ENCODE results near the gene MAP1LC3B2. TPM values are rescaled to one million over a fixed set of nuclear protein-coding genes. Genes with fewer than 3 reads are reported as not detected.
A peak's percentile ranks its signal among the peaks of the same experiment; 100 is the strongest.

Gene MAP1LC3B2
- total and polyA plus RNA-seq, 10 of the 15 experiments (the other 5 are each of a cell fraction or from before 2014, with no cell fraction given): 0.23 to 2.7 (median 0.72) TPM; not detected in 3

GRCh38 chr12:116545936-116546335, 13.2 kb upstream of the MAP1LC3B2 start:
- DNase-seq (ENCODE audit: low read depth, low spot score) (no peak), ATAC-seq (no peak), FAIRE-seq (no peak)
- no peak overlapping the region for H3K27ac ChIP-seq (ENCODE audit: control insufficient read depth, insufficient read depth)
- no peaks in the 10 kb centered on the region; the same call in 2 of the 3 replicates for H3K9me3 ChIP-seq (replicated peaks; ENCODE audit: control insufficient read depth, insufficient read depth, low read length)
- no peaks in the 10 kb centered on the region for H4K20me1 ChIP-seq (ENCODE audit: control insufficient read depth, insufficient read depth)
- SMC1A ChIA-PET (ENCODE audit: uncharacterized antibody, unreplicated experiment): interaction anchor here (1.8 kb wide), 1 partner anchor 13 kb away, joined by 9 read pairs; the partner anchor contains the start of gene MAP1LC3B2
- H3K79me2 ChIP-seq (ENCODE audit: control insufficient read depth, insufficient read depth, low read length): no peaks in the 10 kb centered on the region
- BruUV-seq (replicated peaks): no TSS peak
- CTCF ChIA-PET: interaction anchor here (1.0 kb wide), 1 partner anchor 12 kb away, joined by 3 read pairs; no protein-coding TSS in a partner anchor
- in situ Hi-C loops (cut with MboI) (no loop called here), intact Hi-C loops (cut with micrococcal nuclease; ENCODE audit: unreplicated experiment) (no loop called here)
- POLR2A ChIA-PET: interaction anchor here (0.6 to 0.7 kb wide), 2 partner anchors 9 to 124 kb away, joined by 3 to 5 read pairs; no protein-coding TSS in a partner anchor
- no peaks in the 10 kb centered on the region for H3K27me3 ChIP-seq (replicated peaks in 1 of 2; ENCODE audit: control insufficient read depth in 2 of 2, insufficient read depth in 2 of 2, low read length in 1 of 2)
- peaks cover 13% of the 10 kb centered on the region for H3K4me1 ChIP-seq (ENCODE audit: control insufficient read depth, insufficient read depth, low read length)
- no peak overlapping the region for H3K4me2 ChIP-seq (ENCODE audit: control insufficient read depth, insufficient read depth)
- H3K36me3 ChIP-seq (ENCODE audit: control insufficient read depth in 2 of 2, insufficient read depth in 2 of 2, low read length in 1 of 2): no peaks in the 10 kb centered on the region
- TF ChIP-seq GATAD2B (conservative IDR thresholded peaks at IDR 0.05; ENCODE audit: low read depth): no peak
- no peak for TF ChIP-seq CBX3 (IDR thresholded peaks at IDR 0.05; ENCODE audit: borderline replicate concordance, low read depth)
- TF ChIP-seq CREB1 (IDR thresholded peaks at IDR 0.05; ENCODE audit: low read depth): no peak
- TF ChIP-seq BCL11A (IDR thresholded peaks at IDR 0.05; ENCODE audit: low read depth, low read length): no peak
- no peak for TF ChIP-seq BHLHE40 (IDR thresholded peaks at IDR 0.05; ENCODE audit: borderline replicate concordance in 1 of 2, low read depth in 2 of 2, low read length in 1 of 2)
- no peak overlapping the region for H3K4me3 ChIP-seq
- H2AFZ ChIP-seq (ENCODE audit: control insufficient read depth, low read depth, low read length): no peak overlapping the region
- H3K9ac ChIP-seq (ENCODE audit: control insufficient read depth, insufficient read depth, low read length): no peak overlapping the region
- WGBS (ENCODE audit: insufficient coverage, insufficient replicate concordance, low lambda C conversion rate, missing lambda C conversion rate): 64% methylated on average over 6 of the region's 6 CpGs
- RAD21 ChIA-PET (ENCODE audit: unreplicated experiment): no interaction called here

GRCh38 chr12:116547955-116548501, 11.2 kb upstream of the MAP1LC3B2 start:
- FAIRE-seq: peak; percentile 47
- Histone ChIP-seq H3K9me3 (replicated peaks; ENCODE audit: control insufficient read depth, insufficient read depth, low read length) (peaks cover 12% of the 10 kb centered on the region; the same call in 1 of the 3 replicates), H2AFZ (ENCODE audit: control insufficient read depth, low read depth, low read length) (peak overlapping the region; percentile 30), H3K27me3 (replicated peaks in 1 of 2; ENCODE audit: control insufficient read depth in 2 of 2, insufficient read depth in 2 of 2, low read length in 1 of 2) (no peaks in the 10 kb centered on the region), H3K36me3 (ENCODE audit: control insufficient read depth in 2 of 2, insufficient read depth in 2 of 2, low read length in 1 of 2) (no peaks in the 10 kb centered on the region), H3K9ac (ENCODE audit: control insufficient read depth, insufficient read depth, low read length) (no peak overlapping the region), H4K20me1 (ENCODE audit: control insufficient read depth, insufficient read depth) (no peaks in the 10 kb centered on the region), H3K4me3 (no peak overlapping the region), H3K4me1 (ENCODE audit: control insufficient read depth, insufficient read depth, low read length) (peaks cover 13% of the 10 kb centered on the region), H3K27ac (ENCODE audit: control insufficient read depth, insufficient read depth) (no peak overlapping the region), H3K79me2 (ENCODE audit: control insufficient read depth, insufficient read depth, low read length) (no peaks in the 10 kb centered on the region), H3K4me2 (ENCODE audit: control insufficient read depth, insufficient read depth) (peak overlapping the region; percentile 38; the same call in 1 of the 2 replicates)
- BruUV-seq (replicated peaks): no TSS peak
- RAD21 ChIA-PET (ENCODE audit: unreplicated experiment): interaction anchor here (1.2 kb wide), 2 partner anchors 11 to 15 kb away, joined by 3 to 8 read pairs; partner anchors contain the start of gene MAP1LC3B2
- POLR2A ChIA-PET: interaction anchor here (0.9 kb wide), 1 partner anchor 11 kb away, joined by 4 read pairs; the partner anchor contains the start of gene MAP1LC3B2
- no peak for DNase-seq (ENCODE audit: low read depth, low spot score)
- CTCF ChIA-PET: interaction anchor here (1.2 kb wide), 1 partner anchor 10 kb away, joined by 4 read pairs; no protein-coding TSS in a partner anchor
- in situ Hi-C loops (cut with MboI) (no loop called here), intact Hi-C loops (cut with micrococcal nuclease; ENCODE audit: unreplicated experiment) (no loop called here)
- ATAC-seq: peak; percentile 91
- 2% methylated on average over 9 of the region's 10 CpGs for WGBS (ENCODE audit: insufficient coverage, insufficient replicate concordance, low lambda C conversion rate, missing lambda C conversion rate)
- SMC1A ChIA-PET (ENCODE audit: uncharacterized antibody, unreplicated experiment): interaction anchor here (1.5 to 3.3 kb wide), 3 partner anchors 9 to 11 kb away, joined by 3 to 16 read pairs (median 11); partner anchors contain the start of gene MAP1LC3B2
- TF ChIP-seq HDAC6 (IDR thresholded peaks at IDR 0.05; ENCODE audit: unreplicated experiment) (no peak), POLR2AphosphoS2 (IDR thresholded peaks at IDR 0.05; ENCODE audit: low read depth, low read length) (no peak), CBFB (IDR thresholded peaks at IDR 0.05; ENCODE audit: low read depth) (peak; percentile 49; the same call in 1 of the 2 replicates), TCF12 (IDR thresholded peaks at IDR 0.05; ENCODE audit: low read depth, low read length) (peak; percentile 21; the same call in 1 of the 2 replicates), DPF2 (IDR thresholded peaks at IDR 0.05) (no peak; the same call in 1 of the 2 replicates), ZBTB11 (CRISPR knock-in tag; IDR thresholded peaks at IDR 0.05) (no peak), NFXL1 (IDR thresholded peaks at IDR 0.05; ENCODE audit: borderline replicate concordance) (no peak), EED (IDR thresholded peaks at IDR 0.05; ENCODE audit: low read depth) (no peak), JUND (IDR thresholded peaks at IDR 0.05; ENCODE audit: low read depth, low read length) (no peak), RB1 (IDR thresholded peaks at IDR 0.05; ENCODE audit: borderline replicate concordance) (no peak)
